ENCODE results near the gene VPS39. TPM values are rescaled to one million over a fixed set of nuclear protein-coding genes. Genes with fewer than 3 reads are reported as not detected.

Gene VPS39
- total and polyA plus RNA-seq, 2 of the 8 experiments (the other 6 are each of a cell fraction or from before 2014, with no cell fraction given) = 34.4 to 36.6 TPM

DNA sequence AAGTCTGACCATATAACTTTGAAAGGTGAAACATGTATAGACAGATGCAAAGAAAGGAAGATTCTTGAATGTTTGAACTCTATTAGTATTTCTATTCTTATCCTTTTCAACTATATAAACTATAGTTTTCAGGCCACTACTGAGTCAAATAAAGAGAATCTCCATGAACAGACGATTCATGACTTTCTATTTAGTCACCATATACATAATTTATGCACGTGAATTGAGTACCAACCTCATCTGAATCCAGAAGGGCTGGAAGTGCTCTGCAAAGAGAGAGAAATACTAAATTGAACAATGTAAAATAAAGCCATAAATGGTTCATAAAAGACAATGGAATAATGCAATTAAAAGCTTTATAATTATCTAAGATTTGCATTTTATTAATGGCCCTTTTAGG, 9.5 kb upstream of the VPS39 start (continued):
- TF ChIP-seq TBP (IDR thresholded peaks at IDR 0.05; ENCODE audit: low read depth, low read length) (no peak), KDM1A (IDR thresholded peaks at IDR 0.05; ENCODE audit: borderline replicate concordance, low read length) (no peak)
